HL-60 (cell line): ENCODE measurements around the gene CD163L1.

Experiments used
- POLR2AphosphoS5 ChIP-seq: IDR thresholded peaks from 2 replicates; pipeline ENCODE4 v1.6.1; 2012; ENCODE audit warnings: low read depth
- SPI1 ChIP-seq: IDR thresholded peaks from 2 replicates; pipeline ENCODE4 v1.6.1; 2012; ENCODE audit warnings: low read depth, mild to moderate bottlenecking, borderline replicate concordance
- TF ChIP-seq, protein P1 (sequence below): IDR thresholded peaks from one replicate; pipeline ENCODE4 v1.5.1; 2011; ENCODE audit warnings: low read length, control low read depth, inconsistent platforms; ENCODE audit not compliant: insufficient read depth
- TF ChIP-seq, protein P2 (sequence below): IDR thresholded peaks from 2 replicates; pipeline ENCODE4 v1.6.1; 2012; ENCODE audit warnings: low read depth; ENCODE audit not compliant: insufficient replicate concordance

DNA sequence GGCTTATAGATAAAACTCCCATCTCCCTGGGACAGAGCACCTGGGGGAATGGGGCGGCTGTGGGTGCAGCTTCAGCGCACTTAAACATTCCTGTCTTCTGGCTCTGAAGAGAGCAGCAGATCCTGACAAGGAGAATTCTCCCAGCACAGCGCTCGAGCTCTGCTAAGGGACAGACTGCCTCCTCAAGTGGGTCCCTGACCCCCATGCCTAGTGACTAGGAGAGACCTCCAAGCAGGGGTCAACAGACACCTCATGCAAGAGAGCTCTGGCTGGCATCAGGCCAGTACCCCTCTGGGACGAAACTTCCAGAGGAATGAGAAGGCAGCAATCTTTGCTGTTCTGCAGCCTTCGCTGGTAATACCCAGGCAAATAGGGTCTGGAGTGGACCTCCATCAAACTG, 28.1 kb upstream of the CD163L1 start:
- TF ChIP-seq POLR2AphosphoS5, result no peak
- TF ChIP-seq, protein P1, sequence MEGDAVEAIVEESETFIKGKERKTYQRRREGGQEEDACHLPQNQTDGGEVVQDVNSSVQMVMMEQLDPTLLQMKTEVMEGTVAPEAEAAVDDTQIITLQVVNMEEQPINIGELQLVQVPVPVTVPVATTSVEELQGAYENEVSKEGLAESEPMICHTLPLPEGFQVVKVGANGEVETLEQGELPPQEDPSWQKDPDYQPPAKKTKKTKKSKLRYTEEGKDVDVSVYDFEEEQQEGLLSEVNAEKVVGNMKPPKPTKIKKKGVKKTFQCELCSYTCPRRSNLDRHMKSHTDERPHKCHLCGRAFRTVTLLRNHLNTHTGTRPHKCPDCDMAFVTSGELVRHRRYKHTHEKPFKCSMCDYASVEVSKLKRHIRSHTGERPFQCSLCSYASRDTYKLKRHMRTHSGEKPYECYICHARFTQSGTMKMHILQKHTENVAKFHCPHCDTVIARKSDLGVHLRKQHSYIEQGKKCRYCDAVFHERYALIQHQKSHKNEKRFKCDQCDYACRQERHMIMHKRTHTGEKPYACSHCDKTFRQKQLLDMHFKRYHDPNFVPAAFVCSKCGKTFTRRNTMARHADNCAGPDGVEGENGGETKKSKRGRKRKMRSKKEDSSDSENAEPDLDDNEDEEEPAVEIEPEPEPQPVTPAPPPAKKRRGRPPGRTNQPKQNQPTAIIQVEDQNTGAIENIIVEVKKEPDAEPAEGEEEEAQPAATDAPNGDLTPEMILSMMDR, result no peak
- TF ChIP-seq, protein P2, sequence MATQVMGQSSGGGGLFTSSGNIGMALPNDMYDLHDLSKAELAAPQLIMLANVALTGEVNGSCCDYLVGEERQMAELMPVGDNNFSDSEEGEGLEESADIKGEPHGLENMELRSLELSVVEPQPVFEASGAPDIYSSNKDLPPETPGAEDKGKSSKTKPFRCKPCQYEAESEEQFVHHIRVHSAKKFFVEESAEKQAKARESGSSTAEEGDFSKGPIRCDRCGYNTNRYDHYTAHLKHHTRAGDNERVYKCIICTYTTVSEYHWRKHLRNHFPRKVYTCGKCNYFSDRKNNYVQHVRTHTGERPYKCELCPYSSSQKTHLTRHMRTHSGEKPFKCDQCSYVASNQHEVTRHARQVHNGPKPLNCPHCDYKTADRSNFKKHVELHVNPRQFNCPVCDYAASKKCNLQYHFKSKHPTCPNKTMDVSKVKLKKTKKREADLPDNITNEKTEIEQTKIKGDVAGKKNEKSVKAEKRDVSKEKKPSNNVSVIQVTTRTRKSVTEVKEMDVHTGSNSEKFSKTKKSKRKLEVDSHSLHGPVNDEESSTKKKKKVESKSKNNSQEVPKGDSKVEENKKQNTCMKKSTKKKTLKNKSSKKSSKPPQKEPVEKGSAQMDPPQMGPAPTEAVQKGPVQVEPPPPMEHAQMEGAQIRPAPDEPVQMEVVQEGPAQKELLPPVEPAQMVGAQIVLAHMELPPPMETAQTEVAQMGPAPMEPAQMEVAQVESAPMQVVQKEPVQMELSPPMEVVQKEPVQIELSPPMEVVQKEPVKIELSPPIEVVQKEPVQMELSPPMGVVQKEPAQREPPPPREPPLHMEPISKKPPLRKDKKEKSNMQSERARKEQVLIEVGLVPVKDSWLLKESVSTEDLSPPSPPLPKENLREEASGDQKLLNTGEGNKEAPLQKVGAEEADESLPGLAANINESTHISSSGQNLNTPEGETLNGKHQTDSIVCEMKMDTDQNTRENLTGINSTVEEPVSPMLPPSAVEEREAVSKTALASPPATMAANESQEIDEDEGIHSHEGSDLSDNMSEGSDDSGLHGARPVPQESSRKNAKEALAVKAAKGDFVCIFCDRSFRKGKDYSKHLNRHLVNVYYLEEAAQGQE, result no peak
- no peak for TF ChIP-seq SPI1
